Transverse colon (tissue), 3 donors: Measurements from ENCODE around the gene PHETA2.

Experiments
- EP300 ChIP-seq: sonication (generic); formaldehyde crosslinking; IDR thresholded peaks from one replicate; pipeline ENCODE4 v1.6.1; 2017; ENCODE audit warnings: antibody characterized with exemption, low read depth
- POLR2A ChIP-seq: fragments of 450-650 bp; IDR thresholded peaks from one replicate; pipeline ENCODE4 v1.6.1; 2016; ENCODE audit warnings: antibody characterized with exemption, mild to moderate bottlenecking, moderate library complexity
- TF ChIP-seq, protein P1 (sequence below), 5 experiments: fragments of 200-600 bp in 3 of 5; fragments of 450-650 bp in 2 of 5; sonication (generic) in 3 of 5; IDR thresholded peaks; 1 replicate in 2 of 5; 2 replicates in 3 of 5; pipeline ENCODE4 v1.5.1; 2016 to 2017; ENCODE audit warnings: antibody characterized with exemption in 5 of 5, inconsistent platforms in 3 of 5, mild to moderate bottlenecking in 2 of 5, moderate library complexity in 1 of 5

DNA sequence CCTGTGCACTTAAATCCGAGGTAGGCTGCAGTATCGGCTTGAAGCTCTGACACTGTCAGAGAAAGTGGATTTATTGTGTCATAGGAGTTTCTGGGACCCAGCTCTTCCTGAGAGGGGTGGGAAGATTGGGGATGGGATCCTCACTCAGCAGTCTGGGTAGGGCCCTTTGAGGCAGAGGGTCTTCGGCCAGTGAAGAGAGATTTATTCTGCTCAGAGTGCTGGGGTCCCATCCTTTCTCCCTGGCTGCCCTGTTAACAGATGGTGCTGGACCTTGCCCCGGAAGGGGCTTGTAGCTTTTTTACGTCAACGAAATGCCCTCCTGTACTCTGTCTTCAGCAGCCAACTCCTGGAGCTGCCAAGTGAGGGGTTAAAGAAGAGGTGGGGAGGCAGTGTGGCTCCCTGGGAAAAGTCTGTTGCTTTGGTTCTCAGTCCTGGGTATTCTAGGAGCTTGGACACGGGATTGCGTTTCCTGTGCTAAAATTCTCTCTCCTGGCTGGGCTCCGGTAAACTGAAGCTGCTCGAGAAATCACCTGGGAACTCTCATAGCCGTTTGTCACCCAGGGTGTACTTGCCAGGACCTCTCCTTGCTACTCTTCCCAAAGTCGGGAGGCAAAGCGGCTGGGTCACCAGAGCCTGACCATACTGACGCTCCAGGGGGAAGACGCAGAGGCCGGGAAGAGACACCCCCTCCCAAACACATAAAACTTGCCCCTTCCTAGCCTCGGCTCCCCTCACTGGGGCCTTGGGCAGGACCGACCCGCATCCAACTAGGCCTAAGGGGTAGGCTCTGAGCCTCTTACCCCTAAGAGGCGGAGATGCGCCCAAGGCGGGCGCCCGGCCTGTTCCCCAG lies 4.6 kb downstream of the PHETA2 start:
- TF ChIP-seq, protein P1, sequence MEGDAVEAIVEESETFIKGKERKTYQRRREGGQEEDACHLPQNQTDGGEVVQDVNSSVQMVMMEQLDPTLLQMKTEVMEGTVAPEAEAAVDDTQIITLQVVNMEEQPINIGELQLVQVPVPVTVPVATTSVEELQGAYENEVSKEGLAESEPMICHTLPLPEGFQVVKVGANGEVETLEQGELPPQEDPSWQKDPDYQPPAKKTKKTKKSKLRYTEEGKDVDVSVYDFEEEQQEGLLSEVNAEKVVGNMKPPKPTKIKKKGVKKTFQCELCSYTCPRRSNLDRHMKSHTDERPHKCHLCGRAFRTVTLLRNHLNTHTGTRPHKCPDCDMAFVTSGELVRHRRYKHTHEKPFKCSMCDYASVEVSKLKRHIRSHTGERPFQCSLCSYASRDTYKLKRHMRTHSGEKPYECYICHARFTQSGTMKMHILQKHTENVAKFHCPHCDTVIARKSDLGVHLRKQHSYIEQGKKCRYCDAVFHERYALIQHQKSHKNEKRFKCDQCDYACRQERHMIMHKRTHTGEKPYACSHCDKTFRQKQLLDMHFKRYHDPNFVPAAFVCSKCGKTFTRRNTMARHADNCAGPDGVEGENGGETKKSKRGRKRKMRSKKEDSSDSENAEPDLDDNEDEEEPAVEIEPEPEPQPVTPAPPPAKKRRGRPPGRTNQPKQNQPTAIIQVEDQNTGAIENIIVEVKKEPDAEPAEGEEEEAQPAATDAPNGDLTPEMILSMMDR (IDR thresholded peaks at IDR 0.05), result no peak
- no peak for TF ChIP-seq EP300
- no peak for TF ChIP-seq POLR2A
